HG03066 (cell line): ENCODE data around the gene PRR15L.

Experiments
- ATAC-seq: cut with Tn5 transposase; IDR thresholded peaks from one replicate; pipeline ENCODE4 v1.9.1; 2021; ENCODE audit warnings: low read depth; ENCODE audit not compliant: unreplicated experiment

The PRR15L gene

DNA sequence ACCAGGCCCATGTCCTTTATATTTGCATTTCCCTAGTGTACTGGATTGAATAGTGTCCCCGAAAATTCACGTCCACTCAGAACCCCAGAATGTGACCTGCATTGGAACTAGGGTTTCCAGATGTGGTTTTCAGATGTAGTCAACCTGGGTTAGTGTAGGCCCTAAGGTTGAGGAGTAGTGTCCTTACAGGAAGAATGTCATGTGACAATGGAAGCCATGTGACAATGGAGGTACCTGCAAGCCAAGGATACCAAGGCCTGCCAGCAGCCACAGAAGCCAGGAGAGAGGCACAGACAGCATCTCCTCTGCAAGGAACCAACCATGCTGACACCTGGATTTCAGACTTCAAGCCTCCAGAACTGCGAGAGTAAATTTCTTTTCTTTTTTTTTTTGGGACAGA, 5.2 kb upstream of the PRR15L start:
- ATAC-seq: no peak

DNA sequence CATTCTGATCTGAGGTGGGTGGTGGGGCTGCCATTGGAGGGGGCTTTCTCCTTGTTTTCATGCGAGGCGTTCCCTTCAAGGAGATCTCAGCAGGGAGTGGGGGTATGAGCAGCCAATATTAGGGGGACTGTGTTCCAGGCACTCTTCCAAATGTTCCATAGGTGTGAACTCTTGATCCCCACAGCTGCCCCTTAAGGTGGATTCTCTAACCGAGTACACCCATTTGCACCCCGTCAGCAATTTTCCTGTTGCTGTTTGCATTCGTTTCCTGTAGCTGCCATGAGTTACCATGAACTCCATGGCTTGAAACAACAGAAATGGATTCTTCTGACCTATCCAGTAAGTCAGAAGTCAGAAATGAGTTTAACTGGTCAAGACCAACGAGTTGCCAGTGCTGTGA, 3.7 kb upstream of the PRR15L start:
- no peak for ATAC-seq

DNA sequence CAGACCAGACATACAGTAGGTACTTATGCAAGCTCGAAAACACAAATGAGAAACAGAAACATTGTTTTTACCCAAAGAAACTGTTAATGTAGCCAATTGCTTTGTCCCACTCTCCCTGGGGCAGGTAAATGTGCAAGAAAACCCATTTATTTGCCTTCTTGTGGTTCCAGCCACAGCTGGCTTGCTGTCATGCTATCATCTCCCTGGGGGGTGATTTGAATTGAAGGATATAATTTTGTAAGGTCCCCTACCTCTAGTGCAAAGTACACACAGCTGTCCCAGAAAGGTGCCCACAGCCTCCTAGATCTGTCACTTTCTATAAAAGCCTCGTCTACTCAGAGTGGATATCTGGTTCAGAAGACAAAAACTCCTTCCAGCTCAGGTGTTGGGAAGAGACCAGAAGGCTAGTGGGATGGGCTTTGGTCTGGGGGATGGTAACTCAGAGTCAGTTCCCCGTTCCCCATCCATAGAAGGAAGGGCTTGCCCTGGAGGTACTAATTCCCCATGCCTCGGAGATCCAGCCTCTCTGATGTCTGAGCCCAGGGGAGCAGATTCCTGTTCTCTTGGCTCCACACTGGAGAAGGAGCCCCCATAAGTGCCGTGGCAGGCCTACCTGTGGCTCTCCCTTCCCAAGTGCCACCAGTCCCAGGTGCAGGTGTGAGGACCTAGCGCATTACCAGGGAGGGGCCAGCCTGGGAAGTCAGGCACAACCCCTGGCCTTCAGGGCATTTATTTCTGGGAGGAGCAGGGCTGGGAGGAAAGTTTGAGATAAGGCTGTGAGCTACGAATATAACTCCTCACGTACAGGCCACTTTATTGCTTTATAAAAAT, 2.4 kb upstream of the PRR15L start:
- no peak for ATAC-seq

DNA sequence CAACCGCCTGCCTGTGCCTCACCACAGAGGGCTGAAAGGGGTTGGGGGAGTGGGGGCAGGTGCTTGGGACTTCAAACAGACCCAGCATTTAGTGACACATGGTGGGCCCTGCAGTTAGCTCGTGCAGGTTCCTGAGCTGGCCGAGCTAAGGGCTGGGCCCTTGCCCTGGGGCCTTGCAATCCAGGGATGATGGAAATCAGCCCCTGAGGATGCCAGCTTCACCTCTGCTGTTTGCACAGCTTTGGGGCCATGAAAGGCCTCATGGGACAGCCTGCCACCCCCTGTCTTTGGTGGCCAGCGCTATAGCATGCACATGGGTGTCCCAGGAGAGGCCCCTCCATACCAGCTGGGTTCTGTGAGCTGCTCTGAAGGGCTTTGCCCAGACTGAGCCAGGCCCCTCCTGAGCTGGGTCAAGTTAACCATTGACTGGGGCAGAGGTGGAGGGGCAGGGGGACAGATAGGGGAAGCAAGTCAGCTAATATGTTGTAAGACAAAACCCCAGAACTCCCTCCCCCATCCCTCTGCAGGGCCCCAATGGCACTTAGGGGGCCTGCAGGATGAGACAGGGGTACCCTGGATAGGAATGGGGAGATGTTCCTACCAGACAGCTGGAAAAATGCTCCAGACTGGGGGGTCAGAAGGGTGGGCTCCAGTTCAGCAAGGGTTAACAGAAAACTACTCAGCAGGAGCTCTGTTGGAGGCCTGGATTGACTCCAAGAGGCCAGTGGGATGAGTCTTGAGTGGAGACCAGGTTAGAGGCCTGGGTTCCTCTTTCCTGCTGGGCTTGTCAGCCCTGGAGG, 692 bp downstream of the PRR15L start:
- no peak for ATAC-seq

DNA sequence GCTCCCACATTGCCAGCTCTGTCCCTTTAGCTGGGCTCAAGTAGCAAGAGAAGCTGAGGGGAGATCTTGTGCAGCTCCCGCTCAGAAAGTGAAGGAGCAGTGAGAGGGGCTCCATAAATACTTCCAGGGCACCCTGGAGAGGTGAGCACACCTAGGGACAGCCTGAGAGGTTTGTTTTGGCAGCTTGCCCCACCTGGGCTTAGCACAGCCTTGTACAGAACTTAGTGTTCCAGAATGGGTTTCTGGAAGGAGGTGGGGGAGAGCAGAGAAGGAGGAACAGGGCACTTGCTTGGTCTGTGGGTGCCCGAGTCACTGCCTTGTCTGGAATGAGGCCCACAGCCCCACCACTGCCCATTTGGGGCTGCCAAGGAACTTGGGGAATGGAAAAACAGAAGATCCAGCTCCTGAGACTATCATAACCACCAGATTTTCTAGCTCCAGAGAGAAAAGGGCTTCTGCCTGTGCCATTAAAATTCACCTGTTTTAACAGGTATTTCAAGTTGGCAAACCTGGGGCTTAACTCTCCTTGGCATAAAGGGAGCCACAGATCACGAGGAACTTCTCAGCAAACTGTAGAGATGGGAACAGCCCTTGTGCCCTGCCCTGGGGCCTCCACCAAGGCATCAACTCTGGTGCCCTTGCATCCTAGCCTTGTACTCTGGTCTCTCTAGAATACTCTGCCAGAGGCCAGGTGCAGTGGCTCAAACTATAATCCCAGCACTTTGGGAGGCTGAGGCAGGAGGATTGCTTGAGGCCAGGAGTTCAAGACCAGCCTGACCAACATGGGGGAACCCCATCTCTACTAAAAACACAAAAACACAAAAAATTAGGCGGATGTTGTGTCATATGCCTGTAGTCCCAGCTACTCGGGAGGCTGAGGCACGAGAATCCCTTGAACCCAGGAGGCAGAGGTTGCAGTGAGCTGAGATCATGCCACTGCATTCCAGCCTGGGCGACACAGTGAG, 1.9 kb downstream of the PRR15L start:
- no peak for ATAC-seq

DNA sequence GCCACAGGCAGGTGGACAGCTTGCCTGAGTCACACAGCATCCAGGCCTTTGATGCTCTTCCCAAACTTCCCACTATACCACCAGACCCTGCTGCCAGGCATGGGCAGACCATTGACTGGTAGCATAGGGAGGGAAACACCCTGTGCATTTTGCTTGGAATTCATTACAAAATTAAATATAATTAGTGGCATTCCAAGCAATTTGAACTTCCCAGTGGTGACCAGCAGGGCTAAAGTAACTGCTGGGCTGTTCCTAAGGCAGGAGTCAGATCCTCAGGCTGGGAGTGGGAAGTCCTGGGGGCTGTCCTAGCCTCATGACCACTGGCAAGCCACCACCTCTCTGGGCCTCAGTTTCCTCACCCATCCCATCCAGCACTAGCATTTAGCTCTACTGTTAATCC, 3.8 kb downstream of the PRR15L start:
- ATAC-seq: no peak

DNA sequence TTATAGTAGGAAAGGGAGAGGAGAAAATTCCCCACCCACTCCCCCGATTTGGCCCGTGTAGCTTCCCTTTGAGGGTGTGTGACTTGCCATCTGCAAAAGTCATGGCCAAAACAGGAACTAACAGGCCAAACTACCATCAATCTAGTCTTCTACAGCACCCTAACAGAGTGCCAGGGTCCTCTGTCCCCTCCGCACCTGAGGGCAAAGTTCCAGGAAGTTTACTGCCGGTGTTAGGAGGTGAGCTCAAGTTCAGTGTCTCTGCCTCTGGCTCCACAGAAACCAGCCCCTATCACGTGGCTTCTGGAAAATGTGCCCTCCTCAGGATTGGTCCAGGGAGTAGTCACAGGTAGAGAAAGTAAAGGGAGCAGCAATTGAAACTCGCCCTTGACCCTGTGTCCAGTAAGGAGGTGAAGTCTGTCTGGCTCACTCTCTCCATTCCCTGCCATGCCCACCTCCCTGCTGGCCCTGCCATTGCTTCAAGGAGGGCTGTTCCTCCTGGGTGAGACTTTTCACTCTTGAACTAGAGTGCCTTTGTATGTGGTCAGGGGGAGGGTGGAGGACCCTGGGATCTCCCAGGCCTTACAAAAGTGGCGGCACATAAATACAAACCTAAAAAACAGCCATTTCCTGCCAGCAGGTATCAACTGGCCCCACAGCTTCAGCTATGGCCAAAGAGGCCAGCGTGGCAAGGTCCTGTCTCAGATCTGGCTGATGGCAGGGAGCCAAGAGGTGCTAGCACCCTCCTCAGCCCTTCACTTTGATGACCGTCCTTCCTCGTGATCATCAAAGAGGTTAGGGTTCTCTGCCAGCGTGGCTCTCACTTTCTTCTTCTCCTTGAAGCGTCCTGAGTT, 5.3 kb downstream of the PRR15L start:
- ATAC-seq: no peak

DNA sequence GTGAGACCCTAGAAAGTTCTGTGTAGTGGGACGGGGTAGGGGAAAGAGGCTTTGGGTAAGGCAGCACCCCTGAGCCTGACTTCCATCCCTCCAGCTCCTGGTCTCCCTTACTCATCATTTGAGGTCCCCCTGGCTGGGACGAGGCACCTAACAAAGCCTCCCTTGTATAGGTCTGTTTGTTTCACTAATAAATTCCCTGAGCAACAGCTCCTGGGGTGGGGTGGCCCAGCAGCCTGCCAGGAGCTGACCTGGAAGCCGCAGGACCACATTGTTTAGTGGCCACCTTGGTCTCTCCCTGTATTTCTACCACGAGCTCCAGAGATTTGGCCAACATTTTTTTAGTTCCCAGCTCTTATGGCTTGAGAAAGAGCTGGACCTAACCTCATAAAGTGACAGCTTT, 7.2 kb downstream of the PRR15L start:
- ATAC-seq: no peak

DNA sequence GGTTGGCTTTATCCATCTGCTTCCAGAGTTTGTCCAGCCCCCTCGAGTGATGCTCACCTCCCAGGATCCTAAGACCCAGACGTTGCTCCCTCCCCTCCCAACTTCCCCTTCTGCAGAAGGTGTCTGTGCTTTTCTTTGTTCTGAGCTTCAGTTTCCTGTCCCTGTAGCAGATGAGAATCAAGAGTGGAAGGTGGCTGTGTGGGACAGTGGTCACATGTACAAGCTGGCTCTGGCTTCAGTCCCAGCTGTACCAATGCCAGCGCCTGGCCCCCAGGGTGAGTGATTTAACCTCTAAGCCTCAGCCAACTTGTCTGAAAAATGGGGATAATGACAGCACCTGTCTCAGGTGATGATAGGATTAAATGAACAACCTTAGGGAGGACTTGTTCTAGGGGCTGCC, 7.7 kb downstream of the PRR15L start:
- ATAC-seq: no peak

DNA sequence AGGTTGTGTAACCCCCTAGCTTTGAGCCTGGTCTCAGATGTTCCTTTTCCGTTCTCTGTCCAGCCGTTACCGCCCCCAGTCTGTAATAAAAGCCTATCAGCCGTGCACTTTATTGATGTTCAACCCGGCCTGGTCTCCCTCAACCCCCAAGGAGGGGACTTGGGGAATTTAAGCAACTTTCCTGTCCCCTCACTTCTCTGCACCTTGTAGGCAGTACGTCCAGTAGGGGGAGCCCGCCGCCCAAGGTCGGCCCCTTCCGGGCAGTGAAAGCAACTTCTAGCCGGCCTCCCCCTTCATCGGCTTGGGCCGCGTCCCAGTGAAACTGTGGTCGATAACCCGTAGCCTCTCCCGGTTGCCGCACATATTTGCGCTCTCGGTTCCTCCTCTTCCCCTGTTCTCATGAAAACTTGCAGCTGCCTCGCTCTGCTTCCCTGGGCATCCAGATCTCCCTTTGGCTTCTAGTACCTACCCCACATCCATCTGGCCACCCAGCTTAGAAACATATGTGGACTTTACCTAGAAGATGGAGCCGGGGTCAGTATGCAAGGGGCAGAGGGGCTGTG, 8.4 kb downstream of the PRR15L start:
- ATAC-seq: peak; percentile 61

DNA sequence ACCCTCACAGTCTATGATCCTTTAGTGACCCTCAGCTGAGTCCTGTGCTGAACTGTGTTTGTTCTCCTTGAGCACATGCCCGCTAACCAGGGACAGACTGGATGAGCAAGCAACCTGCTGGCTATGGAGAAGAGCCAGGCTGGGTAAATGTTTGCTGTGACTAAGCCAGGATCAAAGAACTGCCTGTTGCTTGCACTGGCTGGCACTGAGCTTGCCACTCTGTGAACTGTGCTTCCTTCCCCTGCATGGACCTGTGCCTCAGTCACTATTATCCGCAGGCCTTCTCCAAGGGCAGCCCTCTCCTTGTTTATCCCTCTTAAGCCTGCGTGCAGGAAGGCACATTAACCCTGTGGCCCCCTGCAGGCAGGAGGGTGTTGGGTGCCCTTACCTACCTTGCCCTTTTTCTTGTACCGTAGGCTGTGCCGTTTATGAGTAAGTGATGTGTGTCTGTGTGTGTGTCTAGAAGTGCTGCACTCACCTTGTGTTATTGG, 8.9 kb downstream of the PRR15L start:
- ATAC-seq: no peak

DNA sequence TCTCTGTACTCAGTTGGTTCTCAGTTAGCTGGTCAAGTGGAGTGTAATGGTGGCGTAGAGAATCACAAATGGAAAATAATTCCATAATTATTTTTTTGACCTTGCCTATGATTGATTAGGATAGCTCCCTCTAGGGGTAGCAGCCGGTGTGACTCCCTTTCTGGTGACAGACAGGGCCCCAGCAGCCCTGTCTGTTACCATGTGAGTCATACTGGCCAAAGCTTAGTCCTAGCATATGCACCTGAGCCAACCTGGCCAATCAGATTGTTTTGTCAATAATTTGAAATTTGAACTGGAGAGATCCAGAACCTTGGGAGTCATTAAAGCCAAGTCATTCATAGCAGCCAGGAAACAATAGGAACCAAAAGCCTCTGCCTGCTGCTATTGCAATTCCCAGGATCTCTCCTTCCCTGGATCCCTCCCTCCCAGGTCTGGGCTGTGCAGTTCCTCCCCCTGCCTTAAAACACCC, 10.7 kb downstream of the PRR15L start:
- ATAC-seq: no peak

DNA sequence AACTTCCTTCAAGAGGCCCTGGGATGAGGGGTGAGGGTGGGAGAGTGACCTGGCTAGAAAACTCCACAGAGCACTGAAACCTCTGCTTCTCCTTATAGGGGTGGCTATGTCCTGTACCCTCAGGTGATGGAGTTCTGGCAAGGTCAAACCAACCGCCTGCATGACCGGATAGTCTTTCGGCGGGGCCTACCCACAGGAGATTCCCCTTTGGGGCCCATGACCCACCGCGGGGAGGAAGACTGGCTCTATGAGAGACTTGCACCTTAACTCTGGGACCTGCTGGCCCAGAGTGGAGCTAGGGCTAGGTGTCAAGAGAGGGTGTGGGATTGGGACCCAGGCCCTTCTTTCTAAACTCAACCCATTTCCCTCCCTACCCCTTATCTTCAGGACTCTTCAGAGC, 11.2 kb downstream of the PRR15L start:
- ATAC-seq: no peak

DNA sequence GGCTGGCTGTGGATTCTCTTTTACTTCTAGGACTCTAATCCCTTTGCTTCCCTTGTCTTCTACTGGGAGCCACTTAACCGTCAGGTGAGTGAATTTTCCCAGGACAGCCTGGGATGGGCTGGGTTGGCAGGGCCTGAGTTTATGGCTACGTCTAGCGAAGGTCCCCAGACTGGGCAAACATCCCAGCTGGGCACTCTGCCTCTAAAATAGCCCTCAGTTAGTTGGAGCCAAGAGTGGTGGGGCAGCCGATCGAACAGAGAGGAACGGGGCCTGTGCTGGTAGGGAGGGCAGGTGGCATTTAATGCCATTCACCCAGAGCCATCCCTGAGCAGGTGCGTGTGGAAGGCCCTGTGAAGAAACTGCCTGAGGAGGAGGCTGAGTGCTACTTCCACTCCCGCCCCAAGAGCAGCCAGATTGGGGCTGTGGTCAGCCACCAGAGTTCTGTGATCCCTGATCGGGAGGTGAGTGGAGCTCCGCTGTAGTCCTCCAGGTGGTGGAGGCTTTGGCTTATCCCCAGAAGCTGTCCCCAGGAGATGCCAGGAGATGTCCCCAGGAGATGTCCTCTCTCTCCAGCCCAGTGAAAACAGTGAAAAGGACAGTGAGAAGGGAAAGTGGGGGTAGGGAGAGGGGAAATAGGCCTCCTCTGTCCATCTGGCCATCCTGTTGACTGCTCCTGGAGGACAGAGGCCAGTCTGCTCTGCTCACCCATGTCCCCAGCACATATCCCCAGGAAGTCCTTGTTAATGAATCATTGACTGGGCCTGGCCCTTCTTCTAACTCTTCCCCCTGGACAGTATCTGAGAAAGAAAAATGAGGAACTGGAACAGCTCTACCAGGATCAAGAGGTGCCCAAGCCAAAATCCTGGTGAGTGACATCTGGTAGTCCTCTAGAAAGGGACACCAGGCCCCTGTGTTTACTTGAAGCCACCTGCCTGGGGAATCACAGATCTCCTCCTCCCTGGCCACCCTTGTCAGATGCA, 11.9 kb downstream of the PRR15L start:
- no peak for ATAC-seq

DNA sequence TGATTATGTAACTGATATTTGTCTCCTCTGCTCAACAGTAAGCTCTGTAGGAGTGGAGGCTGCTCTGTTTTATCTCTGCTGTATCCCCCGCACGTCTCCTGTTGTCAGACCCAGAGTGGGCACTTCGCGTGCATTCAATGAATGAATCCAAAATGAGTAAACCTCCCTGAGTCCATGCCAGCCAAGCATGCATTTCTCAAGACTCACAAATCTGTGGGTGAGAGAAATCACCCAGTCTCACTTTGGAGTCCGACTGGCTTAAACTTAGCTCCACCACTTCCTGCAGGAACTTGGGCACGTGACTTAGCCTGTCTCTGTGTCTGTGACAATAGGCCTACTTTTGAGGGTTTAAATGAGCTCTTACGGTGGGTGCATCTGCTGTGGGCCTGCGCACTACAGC, 12.6 kb downstream of the PRR15L start:
- no peak for ATAC-seq

DNA sequence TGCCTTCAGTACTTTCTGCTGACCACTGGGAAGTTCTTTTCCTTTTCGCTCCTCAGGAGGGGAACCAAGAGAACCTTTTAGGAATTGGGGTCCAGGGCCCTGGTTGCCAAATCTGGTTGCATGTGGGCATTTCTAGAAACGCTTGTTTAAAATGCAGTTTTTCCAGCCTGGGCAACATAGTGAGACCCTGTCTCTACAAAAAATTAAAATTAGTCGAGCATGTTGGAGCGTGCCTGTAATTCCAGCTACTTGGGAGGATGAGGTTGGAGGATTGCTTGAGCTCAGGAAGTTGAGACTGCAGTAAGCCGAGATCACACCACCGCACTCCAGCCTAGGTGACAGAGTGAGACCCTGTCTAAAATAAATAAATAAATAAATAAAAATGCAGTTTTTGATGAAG, 15.1 kb downstream of the PRR15L start:
- no peak for ATAC-seq

DNA sequence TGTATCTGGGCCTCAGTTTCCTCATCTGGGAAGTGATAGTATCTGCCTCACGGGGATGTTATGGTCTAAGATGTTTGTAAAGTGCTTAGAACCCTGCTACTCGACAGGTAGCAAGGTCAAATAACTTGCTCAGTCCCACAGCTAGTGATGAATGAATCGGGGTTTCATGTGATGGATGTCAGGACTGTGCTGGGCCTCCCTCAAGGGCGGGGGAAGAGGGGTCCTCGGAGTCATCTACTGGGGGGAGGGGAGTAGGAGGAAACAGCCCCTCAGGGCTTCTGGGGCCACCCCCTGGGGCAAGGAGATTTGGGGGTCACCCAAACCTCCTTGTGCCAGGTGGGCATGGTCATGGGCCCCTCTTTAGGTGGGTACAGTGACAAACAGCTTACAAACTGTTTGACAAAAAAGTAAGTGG, 15.6 kb downstream of the PRR15L start:
- no peak for ATAC-seq
